ENCODE measurements around the gene MVB12B. TPM values are rescaled to one million over a fixed set of nuclear protein-coding genes. Genes with fewer than 3 reads are reported as not detected.
A peak's percentile ranks its signal among the peaks of the same experiment; 100 is the strongest.

MVB12B gene
- total and polyA plus RNA-seq, 2 of the 8 experiments (the other 6 are each of a cell fraction or from before 2014, with no cell fraction given) = 2.6 to 5.0 TPM

GRCh38 chr9:126397056-126397455 lies 70.4 kb downstream of the MVB12B start:
- Histone ChIP-seq H4K8ac (ENCODE audit: extremely low read depth, insufficient read depth, low read length) (no peak overlapping the region), H3K36me3 (ENCODE audit: control insufficient read depth in 2 of 4, insufficient read depth in 4 of 4, low read length in 3 of 4) (no peaks in the 10 kb centered on the region), H3K23ac (ENCODE audit: insufficient read length) (no peak overlapping the region), H2BK12ac (ENCODE audit: low read depth, low read length) (no peak overlapping the region), H3K79me2 (ENCODE audit: control insufficient read depth in 1 of 2, insufficient read depth in 2 of 2, low read length in 2 of 2) (no peaks in the 10 kb centered on the region), H3K27ac (ENCODE audit: low read depth, low read length) (no peak overlapping the region), H3K9me3 (ENCODE audit: insufficient read depth in 2 of 2, low read depth in 1 of 2, low read length in 1 of 2) (no peaks in the 10 kb centered on the region), H2BK120ac (replicated peaks; ENCODE audit: low read depth, low read length) (no peak overlapping the region), H3K27me3 (replicated peaks in 1 of 4; ENCODE audit: control insufficient read depth in 3 of 4, extremely low read depth in 1 of 4, insufficient read depth in 3 of 4, low read length in 3 of 4) (no peaks in the 10 kb centered on the region), H3K9ac (replicated peaks in 1 of 4; ENCODE audit: extremely low read depth in 1 of 4, low read depth in 3 of 4, low read length in 3 of 4) (no peak overlapping the region), H4K20me1 (replicated peaks in 1 of 2; ENCODE audit: control insufficient read depth in 1 of 2, insufficient read depth in 2 of 2, low read length in 2 of 2) (no peaks in the 10 kb centered on the region), H3K4ac (replicated peaks; ENCODE audit: insufficient read length, low read depth, low read length) (no peak overlapping the region), H3K4me3 (ENCODE audit: extremely low read depth in 1 of 4, insufficient read depth in 2 of 4, low read depth in 3 of 4, low read length in 4 of 4) (no peak overlapping the region), H3K14ac (ENCODE audit: insufficient read length) (no peak overlapping the region), H3K23me2 (ENCODE audit: low read depth, low read length) (no peaks in the 10 kb centered on the region), H2AK5ac (ENCODE audit: low read depth, low read length) (no peak overlapping the region), H4K91ac (replicated peaks; ENCODE audit: insufficient read length, low read length) (no peak overlapping the region), H3K56ac (replicated peaks; ENCODE audit: insufficient read length, low read depth, low read length) (no peak overlapping the region), H2BK20ac (ENCODE audit: low read length) (no peak overlapping the region), H4K5ac (ENCODE audit: insufficient read length, low read depth, low read length) (no peak overlapping the region), H3K79me1 (ENCODE audit: low read depth, low read length) (no peaks in the 10 kb centered on the region), H3K18ac (ENCODE audit: extremely low read depth, low read length) (no peak overlapping the region), H2BK15ac (ENCODE audit: low read length) (no peak overlapping the region), H3K4me2 (ENCODE audit: insufficient read depth in 1 of 2, low read depth in 2 of 2, low read length in 2 of 2) (no peak overlapping the region), H2BK5ac (ENCODE audit: low read depth, low read length) (no peak overlapping the region), H3K4me1 (replicated peaks in 1 of 4; ENCODE audit: control insufficient read depth in 3 of 4, insufficient read depth in 4 of 4, low read length in 3 of 4) (no peaks in the 10 kb centered on the region; a peak in 1 of 7 replicates), H2AFZ (ENCODE audit: low read length) (no peak overlapping the region)
- 92% methylated on average over 5 of the region's 5 CpGs; no CpG with 5 or more reads in 1 of the 2 experiments for WGBS, 2 experiments (ENCODE audit: extremely low coverage in 1 of 2, insufficient coverage in 1 of 2, insufficient read length in 1 of 2, insufficient replicate concordance in 2 of 2, low coverage in 1 of 2, low lambda C conversion rate in 2 of 2, missing lambda C conversion rate in 1 of 2)
- TF ChIP-seq, protein P1, sequence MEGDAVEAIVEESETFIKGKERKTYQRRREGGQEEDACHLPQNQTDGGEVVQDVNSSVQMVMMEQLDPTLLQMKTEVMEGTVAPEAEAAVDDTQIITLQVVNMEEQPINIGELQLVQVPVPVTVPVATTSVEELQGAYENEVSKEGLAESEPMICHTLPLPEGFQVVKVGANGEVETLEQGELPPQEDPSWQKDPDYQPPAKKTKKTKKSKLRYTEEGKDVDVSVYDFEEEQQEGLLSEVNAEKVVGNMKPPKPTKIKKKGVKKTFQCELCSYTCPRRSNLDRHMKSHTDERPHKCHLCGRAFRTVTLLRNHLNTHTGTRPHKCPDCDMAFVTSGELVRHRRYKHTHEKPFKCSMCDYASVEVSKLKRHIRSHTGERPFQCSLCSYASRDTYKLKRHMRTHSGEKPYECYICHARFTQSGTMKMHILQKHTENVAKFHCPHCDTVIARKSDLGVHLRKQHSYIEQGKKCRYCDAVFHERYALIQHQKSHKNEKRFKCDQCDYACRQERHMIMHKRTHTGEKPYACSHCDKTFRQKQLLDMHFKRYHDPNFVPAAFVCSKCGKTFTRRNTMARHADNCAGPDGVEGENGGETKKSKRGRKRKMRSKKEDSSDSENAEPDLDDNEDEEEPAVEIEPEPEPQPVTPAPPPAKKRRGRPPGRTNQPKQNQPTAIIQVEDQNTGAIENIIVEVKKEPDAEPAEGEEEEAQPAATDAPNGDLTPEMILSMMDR (IDR thresholded peaks at IDR 0.05; ENCODE audit: control extremely low read depth in 1 of 3, insufficient read depth in 1 of 3, low read depth in 1 of 3, low read length in 3 of 3) = peak in 2 of 3 experiments; percentile 0 to 15; a peak in 3 of 4 replicates
- TF ChIP-seq NANOG (IDR thresholded peaks at IDR 0.05; ENCODE audit: insufficient read depth, low read depth, low read length, poor library complexity, severe bottlenecking) = no peak
- FAIRE-seq (no peak), DNase-seq (ENCODE audit: low read depth in 1 of 2, low spot score in 2 of 2) (no peak)
- ChIA-PET CTCF (ENCODE audit: partially characterized antibody) (interaction anchor here (0.8 to 7.8 kb wide), 19 partner anchors 10 to 247 kb away, joined by 3 to 108 read pairs (median 4); no protein-coding TSS in a partner anchor), POLR2A (ENCODE audit: partially characterized antibody) (interaction anchor here (0.9 kb wide), 1 partner anchor 9 kb away, joined by 3 read pairs; no protein-coding TSS in a partner anchor)
